Erythroblast (primary cell): ENCODE measurements around the gene SORCS1.

Experiments
- GATA1 ChIP-seq: IDR thresholded peaks from 2 replicates; pipeline ENCODE4 v1.6.1; 2011; ENCODE audit warnings: low read depth, mild to moderate bottlenecking, control low read depth, low read length, moderate library complexity
- POLR2A ChIP-seq: IDR thresholded peaks from 2 replicates; pipeline ENCODE4 v1.6.1; 2011; ENCODE audit warnings: mild to moderate bottlenecking, low read length

DNA sequence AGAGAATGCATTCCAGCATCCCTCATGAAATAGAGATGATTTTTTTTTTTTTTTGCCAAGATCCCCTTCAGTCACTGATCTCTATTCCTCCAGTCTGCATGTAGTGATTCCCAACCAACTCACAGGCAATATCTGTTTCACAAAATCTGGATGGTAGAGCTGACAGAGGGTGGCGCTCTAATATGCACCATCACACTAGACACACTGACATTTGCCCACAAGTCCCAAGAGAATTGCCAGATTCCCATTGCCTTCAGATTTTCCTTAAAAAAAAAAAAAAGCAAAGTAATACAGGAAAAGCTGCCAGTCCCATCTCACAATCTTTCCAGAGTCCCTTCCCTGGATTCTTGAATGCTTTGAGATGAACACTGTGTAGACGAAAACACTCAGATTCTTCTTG, 301.0 kb downstream of the SORCS1 start:
- TF ChIP-seq POLR2A = no peak
- TF ChIP-seq GATA1 = no peak
